Prostate gland (tissue), 2 donors: ENCODE data around the gene CST7. TPM values are rescaled to one million over a fixed set of nuclear protein-coding genes. Genes with fewer than 3 reads are reported as not detected.
"Not testable (repeated sequence)": the region's sequence is repeated elsewhere in the genome, so short reads cannot be mapped to it uniquely, and the experiment has no call there.

ENCODE experiments used
- DNase-seq: peaks from one replicate; pipeline ENCODE4 v3.0.0-alpha.2; 2019; ENCODE audit warnings: low spot score
- H3K27ac ChIP-seq, 2 donors: fragments of 200-600 bp; sonication (generic); 2 replicates each; pipeline ENCODE4 v1.5.1; 2017 to 2019
- H3K27me3 ChIP-seq: fragments of 200-600 bp; sonication (generic); replicated peaks from 2 replicates; pipeline ENCODE4 v1.5.1; 2019; ENCODE audit not compliant: insufficient read depth
- H3K36me3 ChIP-seq, 2 donors: fragments of 200-600 bp; sonication (generic); 1 replicate in 1 of 2; 2 replicates in 1 of 2; pipeline versions ENCODE4 v1.5.1 to v1.8.1; 2017 to 2019
- H3K4me1 ChIP-seq: fragments of 200-600 bp; sonication (generic); replicated peaks from 2 replicates; pipeline ENCODE4 v1.5.1; 2019
- H3K4me3 ChIP-seq, 2 donors: fragments of 200-600 bp; sonication (generic); 2 replicates each; pipeline ENCODE4 v1.5.1; 2017 to 2019
- H3K9me3 ChIP-seq: fragments of 200-600 bp; sonication (generic); 2 replicates; pipeline ENCODE4 v1.5.1; 2017
- CTCF ChIP-seq, 4 experiments: fragments of 200-600 bp in 2 of 4; fragments of 450-650 bp in 2 of 4; sonication (generic) in 2 of 4; IDR thresholded peaks; 1 replicate in 3 of 4; 2 replicates in 1 of 4; pipeline ENCODE4 v1.5.1; 2016 to 2019; ENCODE audit warnings: antibody characterized with exemption in 4 of 4, mild to moderate bottlenecking in 2 of 4, moderate library complexity in 2 of 4
- POLR2A ChIP-seq: fragments of 450-650 bp; IDR thresholded peaks from one replicate; pipeline ENCODE4 v1.6.1; 2016; ENCODE audit warnings: antibody characterized with exemption, mild to moderate bottlenecking
- POLR2AphosphoS5 ChIP-seq: sonication (generic); formaldehyde crosslinking; IDR thresholded peaks from one replicate; pipeline ENCODE4 v1.6.1; 2017; ENCODE audit warnings: antibody characterized with exemption
- WGBS: methylation state at CpG from one replicate; pipeline ENCODE4 v1.1.5; 2018; 5-methylcytosine and 5-hydroxymethylcytosine counted together
- intact Hi-C: fragments of 100-400 bp; cut with DNase I; formaldehyde crosslinking; loops from one replicate; pipeline ENCODE4 v1.14.2; 2022
- total RNA-seq, 2 donors: library from RNA; depleted of rRNA; stranded (reverse); fragments of >200 nt; gene quantifications; one replicate each; pipeline ENCODE4 v1.1.0, GENCODE V29; 2016

Gene CST7
- total RNA-seq, 2 donors from 2014 or later, result 1.2 to 3.6 TPM

GRCh38 chr20:24938498-24938897, 10.6 kb upstream of the CST7 start:
- TF ChIP-seq POLR2A (no peak), CTCF (IDR thresholded peaks at IDR 0.05) (no peak), POLR2AphosphoS5 (no peak)
- Histone ChIP-seq H3K4me3 (no peak overlapping the region), H3K4me1 (no peaks in the 10 kb centered on the region), H3K36me3 (no peaks in the 10 kb centered on the region), H3K9me3 (no peaks in the 10 kb centered on the region), H3K27me3 (no peaks in the 10 kb centered on the region), H3K27ac (no peak overlapping the region)
- DNase-seq, result no peak
- 75% methylated on average over 5 of the region's 5 CpGs for WGBS
- intact Hi-C loops, result no loop called here

- no peak for DNase-seq
- Histone ChIP-seq H3K27me3 (no peaks in the 10 kb centered on the region), H3K9me3 (no peaks in the 10 kb centered on the region), H3K27ac (no peak overlapping the region), H3K4me3 (no peak overlapping the region), H3K36me3 (no peaks in the 10 kb centered on the region), H3K4me1 (no peaks in the 10 kb centered on the region)
- TF ChIP-seq POLR2A (no peak), CTCF (IDR thresholded peaks at IDR 0.05) (no peak), POLR2AphosphoS5 (no peak)
- 57% methylated on average over 4 of the region's 4 CpGs for WGBS
- intact Hi-C loops, result no loop called here
Observed at GRCh38 chr20:24939036-24939435, 10.0 kb upstream of the CST7 start.

- no peaks in the 10 kb centered on the region for H3K4me1 ChIP-seq
- WGBS, result 69% methylated on average over 6 of the region's 6 CpGs
- H3K4me3 ChIP-seq, result no peak overlapping the region
Observed at GRCh38 chr20:24942679-24943078, 6.4 kb upstream of the CST7 start.

GRCh38 chr20:24943196-24943595, 5.9 kb upstream of the CST7 start:
- DNase-seq, result no peak
- H3K27ac ChIP-seq, result no peak overlapping the region
- no peak for TF ChIP-seq CTCF (IDR thresholded peaks at IDR 0.05)
- TF ChIP-seq POLR2A, result no peak
- no peak for TF ChIP-seq POLR2AphosphoS5
- H3K4me3 ChIP-seq, result no peak overlapping the region
- no peaks in the 10 kb centered on the region for H3K9me3 ChIP-seq
- no peaks in the 10 kb centered on the region for H3K4me1 ChIP-seq
- no peaks in the 10 kb centered on the region for H3K27me3 ChIP-seq
- 100% methylated on average over 4 of the region's 4 CpGs for WGBS
- no peaks in the 10 kb centered on the region for H3K36me3 ChIP-seq
- intact Hi-C loops, result no loop called here

More at GRCh38 chr20:24942679-24943078, 6.4 kb upstream of the CST7 start:
- H3K27me3 ChIP-seq, result no peaks in the 10 kb centered on the region
- TF ChIP-seq CTCF (IDR thresholded peaks at IDR 0.05) (no peak), POLR2AphosphoS5 (no peak), POLR2A (no peak)
- no peaks in the 10 kb centered on the region for H3K36me3 ChIP-seq
- no peaks in the 10 kb centered on the region for H3K9me3 ChIP-seq
- H3K27ac ChIP-seq, result no peak overlapping the region
- DNase-seq, result no peak
- intact Hi-C loops, result no loop called here

- 54% methylated on average over 3 of the region's 3 CpGs for WGBS
- Histone ChIP-seq H3K4me3 (no peak overlapping the region), H3K9me3 (no peaks in the 10 kb centered on the region), H3K4me1 (no peaks in the 10 kb centered on the region), H3K36me3 (no peaks in the 10 kb centered on the region), H3K27me3 (no peaks in the 10 kb centered on the region), H3K27ac (no peak overlapping the region)
- TF ChIP-seq POLR2A (no peak), POLR2AphosphoS5 (no peak)
- intact Hi-C loops, result no loop called here
- no peak for DNase-seq
Observed at GRCh38 chr20:24943731-24944130, 5.3 kb upstream of the CST7 start.

GRCh38 chr20:24946376-24946775, 2.7 kb upstream of the CST7 start:
- intact Hi-C loops, H3K27me3 ChIP-seq, H3K27ac ChIP-seq, H3K36me3 ChIP-seq, H3K9me3 ChIP-seq, H3K4me1 ChIP-seq, H3K4me3 ChIP-seq, DNase-seq: not testable (repeated sequence)
- 74% methylated on average over 1 of the region's 1 CpG for WGBS

- intact Hi-C loops, H3K27ac ChIP-seq, H3K4me1 ChIP-seq, DNase-seq, H3K27me3 ChIP-seq, H3K36me3 ChIP-seq, H3K4me3 ChIP-seq, H3K9me3 ChIP-seq: not testable (repeated sequence)
- 68% methylated on average over 4 of the region's 4 CpGs for WGBS
Observed at GRCh38 chr20:24948396-24948938, 602 bp upstream of the CST7 start.
